ENCODE data around the gene ZNF382.
"Not testable (repeated sequence)": the region's sequence is repeated elsewhere in the genome, so short reads cannot be mapped to it uniquely, and the experiment has no call there.

ZNF382 gene

DNA sequence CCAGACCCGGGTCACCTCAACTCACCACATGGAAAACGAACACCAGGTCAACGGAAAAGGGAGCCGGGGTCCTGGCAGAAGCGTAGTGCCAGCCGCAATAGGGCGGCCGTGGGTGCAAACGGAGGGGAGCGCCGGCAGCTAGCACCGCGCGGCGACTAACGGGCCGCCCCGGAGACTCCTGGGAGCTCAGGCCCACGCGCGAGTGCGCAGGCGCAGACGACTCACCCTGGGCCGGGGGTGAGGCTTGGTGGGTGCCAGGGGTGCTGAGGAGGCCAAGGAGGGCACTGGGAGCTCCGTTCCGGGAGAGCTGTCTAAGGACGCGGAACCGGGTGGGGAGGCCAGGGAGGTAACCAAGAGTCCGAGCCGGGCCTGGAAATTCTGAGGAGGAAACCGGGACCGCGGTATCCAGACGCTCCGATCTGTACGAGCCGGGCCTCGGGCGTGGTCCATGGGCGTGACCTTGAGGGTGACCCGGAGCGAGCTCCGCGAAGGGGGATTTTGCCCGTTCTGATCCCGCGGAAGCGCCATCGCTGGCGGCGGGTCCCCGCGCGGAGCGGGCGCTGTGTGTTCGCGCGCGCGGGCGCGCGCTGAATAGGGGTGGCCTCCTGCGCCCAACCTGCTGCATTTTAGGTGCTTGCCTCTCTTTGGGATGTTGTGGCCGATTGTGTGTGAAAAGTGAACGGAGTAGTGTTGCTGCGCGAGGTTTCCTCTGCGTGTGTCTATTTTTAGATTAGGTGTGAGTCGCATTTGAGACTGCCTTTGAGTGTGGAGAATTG, at the start of gene ZNF382:
TSS of gene ZNF382 (plus strand) at position 213 of the 776 bp plus-strand sequence. CDS start 4,602 bp downstream, outside the sequence.
- DNase-seq: peak; percentile 78

DNA sequence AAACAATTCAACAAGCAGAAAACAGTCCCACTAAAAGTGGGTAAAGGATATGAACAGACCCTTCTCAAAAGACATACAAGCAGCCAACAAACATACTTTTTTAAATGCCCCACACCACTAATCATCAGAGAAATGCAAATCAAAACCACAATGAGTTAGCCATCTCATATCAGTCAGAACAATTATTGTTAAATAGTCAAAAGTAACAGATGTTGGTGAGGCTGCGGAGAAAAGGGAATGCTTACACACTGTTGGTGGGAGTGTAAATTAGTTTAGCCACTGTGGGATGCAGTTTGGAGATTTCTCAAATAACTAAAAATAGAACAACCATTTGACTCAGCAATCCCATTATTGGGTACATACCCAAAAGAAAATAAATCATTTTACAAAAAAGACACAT, 40.7 kb upstream of the ZNF382 start:
- DNase-seq: no peak

DNA sequence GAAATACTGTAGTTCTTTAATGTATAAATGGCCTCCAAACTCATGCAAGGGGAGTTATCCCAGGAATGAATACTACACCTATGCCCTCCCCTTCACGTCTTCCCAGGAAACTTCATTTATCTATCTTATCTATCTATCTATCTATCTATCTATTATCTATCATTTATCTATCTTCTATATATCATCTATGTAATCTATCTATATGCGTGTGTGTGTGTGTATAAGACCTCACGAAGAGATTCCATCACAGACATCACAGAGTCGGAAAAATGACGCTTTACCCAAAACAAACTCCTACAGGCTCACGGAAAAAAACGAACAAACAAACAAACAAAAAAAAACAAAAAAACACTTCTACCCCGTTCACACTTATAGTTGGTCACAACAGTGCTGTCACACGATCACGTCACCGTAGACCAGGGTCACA, 32.5 kb upstream of the ZNF382 start:
- DNase-seq: no peak

DNA sequence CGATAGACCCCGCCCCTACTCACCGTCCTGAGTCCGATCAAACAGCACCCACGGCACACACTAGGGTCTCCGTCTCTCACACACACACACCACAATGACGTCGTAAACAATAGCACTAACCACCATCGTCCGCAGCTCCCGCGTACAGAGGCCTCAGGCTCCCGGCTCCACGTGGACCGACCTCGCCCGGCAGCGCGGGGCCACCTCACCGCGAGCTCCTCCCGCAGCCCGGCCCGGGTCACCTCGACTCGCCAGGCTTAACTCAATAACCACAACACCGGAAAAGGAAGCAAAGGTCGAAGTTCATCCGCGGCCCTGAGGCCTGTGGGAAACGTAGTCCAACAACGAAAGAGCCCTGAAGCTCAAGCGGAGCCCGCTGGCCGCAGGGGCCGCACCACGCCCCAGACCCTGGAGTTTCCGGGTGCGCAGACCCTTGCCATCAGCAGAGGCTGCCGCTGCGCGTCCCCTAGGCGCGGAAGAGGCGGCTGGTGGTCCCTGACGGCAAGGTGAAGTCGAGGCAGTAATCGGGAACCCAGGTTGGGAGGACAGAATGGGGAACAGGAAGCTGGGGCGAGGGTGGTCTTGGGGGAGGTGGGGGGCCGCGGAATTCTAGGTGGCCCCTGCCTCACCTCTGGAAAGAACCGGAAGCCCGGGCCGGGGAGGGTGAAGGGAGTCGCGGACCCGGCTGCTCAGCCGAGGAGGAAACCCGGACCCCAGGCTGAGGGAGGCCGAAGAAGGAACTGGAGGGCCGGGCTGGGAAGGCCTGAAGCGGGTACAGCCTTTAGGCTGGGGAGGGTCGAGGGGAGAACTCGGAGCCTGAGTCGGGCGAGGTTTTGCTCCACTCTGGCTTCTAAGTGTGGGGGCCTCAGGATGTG, 31.9 kb upstream of the ZNF382 start, which contains the start of gene ZNF529:
TSS of gene ZNF529 (minus strand) at position 273 of the 875 bp plus-strand sequence. CDS start 946 bp downstream, outside the sequence.
- peak; percentile 74 for DNase-seq

DNA sequence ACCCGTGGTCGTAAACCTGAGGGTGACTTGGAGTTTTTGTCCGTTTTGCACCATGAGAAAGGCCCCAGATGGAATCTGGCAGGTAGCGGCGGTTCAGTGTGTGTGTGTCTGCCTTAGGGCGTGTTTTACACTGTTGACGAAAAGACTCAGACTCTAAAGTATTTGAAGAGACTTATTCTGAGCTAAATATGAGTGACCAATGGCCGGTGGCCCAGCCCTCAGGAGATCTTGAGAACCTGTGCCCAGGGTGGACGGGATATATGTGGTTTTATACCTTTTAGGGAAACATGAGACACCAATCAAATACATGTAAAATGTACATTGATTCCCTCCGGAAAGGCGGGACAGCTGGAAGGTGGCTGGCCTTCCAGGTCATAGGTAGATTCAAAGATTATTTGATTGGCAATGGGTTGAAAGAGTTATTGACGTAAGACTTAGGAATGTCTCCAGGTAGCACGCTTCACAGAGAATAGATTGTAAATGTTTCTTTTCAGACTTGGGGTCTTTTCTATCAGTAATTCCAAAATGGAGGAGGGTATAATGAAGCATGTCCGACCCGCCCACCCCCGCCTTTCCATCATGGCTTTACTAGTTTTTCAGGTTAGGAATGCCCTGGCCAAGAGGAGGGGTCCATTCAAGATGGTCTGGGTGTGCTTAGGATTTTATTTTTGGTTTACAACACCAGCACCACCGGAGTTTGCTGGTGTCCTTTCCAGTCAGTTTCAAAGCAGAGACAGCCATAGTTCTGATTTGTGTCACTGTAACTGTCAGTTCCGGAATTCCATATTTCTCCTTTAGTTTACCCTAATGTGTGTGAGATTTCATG, 31.0 kb upstream of the ZNF382 start:
- DNase-seq: no peak

DNA sequence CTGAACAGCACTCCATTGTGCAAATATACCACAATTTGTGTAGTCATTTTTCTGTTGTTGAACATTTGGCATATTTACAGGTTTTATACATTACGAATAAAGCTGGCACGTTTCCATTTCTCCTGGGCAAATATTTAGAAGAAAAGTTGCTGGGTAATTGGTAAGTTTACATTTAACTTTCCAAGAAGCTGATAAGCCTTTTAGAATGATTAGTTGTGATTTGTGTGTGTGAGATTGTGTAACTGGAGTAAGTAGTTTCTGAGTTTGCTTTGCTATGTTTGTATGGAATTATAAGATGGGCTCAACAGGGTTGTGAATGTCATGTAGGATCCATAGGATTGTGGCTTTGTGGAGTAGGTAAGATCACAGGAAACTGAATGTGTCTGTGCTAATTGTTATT, 30.4 kb upstream of the ZNF382 start:
- no peak for DNase-seq

DNA sequence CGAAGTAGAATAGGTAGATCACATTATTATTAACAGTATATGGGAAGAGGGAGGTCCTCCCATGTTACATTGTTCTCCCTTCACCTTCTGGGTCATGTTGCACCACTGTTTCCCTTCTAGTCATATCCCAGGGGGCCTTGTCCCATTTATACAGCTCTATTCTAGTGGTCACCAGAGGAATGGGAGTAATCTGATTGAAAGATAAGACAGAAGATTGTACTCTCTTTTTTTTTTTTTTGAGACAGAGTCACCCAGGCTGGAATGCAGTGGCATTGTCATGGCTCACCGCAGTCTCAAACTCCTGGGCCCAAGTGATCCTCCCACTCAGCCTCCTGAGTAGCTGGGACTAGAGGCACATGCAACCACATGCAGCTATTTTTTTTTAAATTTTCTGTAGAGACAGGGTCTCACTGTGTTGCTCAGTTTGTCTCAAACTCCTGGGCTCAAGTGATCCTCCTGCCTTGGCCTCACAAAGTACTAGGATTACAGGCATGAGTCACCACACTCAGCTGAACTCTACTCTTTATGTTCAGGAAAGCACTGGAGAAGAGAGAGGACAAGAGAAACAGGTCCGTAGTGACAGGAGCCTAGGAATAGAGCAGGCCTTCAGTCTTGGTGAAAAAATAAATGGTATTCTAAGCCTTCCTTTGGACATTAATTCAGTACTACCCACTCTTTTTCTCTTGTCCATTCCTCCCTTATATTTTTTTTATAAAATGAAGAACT, 27.7 kb upstream of the ZNF382 start:
- DNase-seq: no peak

DNA sequence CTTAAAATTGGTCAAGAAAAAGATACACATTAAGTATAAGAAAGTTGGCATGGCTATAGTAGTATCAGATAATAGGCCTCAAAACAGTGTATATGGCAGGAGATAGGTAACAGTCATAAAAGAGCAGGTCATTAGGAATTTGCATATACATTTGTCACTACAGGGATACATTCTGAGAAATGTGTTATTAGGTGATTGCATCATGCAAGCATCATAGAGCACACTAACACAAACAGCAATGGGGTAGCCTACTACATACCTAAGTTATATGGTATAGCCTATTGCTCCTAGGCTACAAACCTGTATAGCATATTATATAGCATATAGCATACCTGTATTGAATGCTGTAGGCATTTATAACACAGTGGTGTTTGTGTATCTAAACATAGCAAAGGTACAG, 25.9 kb upstream of the ZNF382 start:
- DNase-seq: no peak

DNA sequence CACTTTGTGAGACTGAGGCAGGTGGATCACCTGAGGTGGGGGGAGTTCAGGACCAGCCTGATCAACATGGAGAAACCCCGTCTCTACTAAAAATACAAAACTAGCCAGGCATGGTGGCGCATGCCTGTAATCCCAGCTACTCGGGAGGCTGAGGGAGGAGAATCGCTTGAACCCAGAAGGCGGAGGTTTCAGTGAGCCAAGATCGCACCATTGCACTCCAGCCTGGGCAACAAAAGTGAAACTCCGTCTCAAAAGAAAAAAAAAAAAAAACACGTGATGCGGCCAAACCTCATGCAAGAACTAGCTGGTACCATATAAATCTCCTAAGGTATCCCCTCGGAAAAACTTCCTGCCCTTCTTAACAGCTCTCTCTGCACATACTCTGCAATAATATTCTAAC, 2.4 kb upstream of the ZNF382 start:
- not testable (repeated sequence) for DNase-seq

DNA sequence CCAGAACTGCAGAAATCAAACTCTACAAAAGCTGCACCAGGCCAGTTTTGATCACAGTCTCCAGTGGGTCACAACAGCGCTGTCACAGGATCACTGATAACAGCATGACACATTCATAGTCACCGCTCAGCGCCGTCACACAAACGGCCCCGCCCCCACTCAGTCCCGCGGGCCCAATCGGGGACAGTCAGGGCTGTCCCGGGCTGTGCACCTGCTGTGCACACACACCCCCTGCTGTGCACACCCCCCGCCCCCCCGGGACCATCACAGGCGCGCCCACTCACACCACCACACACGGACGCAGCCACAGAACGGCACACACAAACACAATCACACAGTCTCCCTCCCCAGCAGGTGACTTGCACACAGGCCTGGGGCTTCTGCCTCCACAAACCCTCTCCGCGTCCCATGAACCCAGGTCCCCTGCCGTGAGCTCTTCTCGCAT, 435 bp upstream of the ZNF382 start:
- DNase-seq: peak; percentile 81

DNA sequence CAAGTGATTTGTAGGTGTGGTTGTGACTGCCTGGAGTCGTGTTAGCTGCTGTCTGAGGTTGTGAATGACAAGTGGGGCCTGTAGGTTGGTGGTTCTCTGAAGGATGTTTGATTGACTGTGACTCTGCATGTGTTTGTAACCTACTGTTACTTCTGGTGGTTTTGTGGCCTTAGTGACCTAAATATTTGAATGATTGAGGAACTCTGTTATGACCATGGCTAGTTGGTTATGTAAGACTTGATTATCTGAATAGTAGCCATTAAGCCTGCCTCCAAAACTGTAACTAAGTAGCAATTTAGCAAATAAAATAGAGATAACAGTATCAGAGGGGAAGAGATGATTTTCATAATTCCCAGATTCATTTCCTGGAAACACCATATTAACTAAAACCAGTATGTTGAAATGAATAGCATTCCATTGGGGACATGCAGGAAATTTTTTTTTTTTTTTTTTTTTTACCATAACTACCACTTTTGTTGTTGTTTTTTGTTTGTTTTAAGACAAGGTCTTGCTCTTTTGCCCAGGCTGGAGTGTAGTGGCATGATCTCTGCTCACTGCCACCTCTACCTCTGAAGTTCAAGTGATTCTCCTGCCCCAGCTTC, 865 bp downstream of the ZNF382 start:
- DNase-seq: no peak

DNA sequence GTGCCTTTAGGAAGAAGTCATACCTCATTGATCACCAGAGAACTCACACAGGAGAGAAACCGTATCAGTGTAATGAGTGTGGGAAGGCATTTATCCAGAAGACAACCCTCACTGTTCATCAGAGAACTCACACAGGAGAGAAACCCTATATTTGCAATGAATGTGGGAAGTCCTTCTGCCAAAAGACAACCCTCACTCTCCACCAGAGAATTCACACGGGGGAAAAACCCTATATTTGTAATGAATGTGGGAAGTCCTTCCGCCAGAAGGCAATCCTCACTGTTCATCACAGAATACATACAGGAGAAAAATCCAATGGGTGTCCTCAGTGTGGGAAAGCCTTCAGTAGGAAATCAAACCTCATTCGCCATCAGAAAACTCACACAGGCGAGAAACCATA, 21.9 kb downstream of the ZNF382 start:
- DNase-seq: no peak

DNA sequence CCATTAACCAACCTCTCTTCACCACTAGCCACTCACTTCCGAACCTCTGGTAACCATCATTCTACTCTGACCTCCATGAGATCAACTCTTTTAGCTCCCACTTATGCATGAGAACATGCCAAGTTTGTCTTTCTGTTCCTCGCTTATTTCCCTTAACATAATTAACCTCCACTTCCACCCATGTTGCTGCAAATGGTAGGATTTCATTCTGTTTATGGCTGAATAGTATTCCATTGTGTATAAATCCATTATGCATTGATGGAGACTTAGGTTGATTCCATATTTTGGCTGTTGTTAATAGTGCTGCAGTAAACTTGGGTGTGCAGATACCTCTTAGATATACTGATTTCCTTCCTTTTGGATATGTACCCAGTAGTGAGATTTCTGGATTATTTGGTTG, 30.2 kb downstream of the ZNF382 start:
- no peak for DNase-seq

DNA sequence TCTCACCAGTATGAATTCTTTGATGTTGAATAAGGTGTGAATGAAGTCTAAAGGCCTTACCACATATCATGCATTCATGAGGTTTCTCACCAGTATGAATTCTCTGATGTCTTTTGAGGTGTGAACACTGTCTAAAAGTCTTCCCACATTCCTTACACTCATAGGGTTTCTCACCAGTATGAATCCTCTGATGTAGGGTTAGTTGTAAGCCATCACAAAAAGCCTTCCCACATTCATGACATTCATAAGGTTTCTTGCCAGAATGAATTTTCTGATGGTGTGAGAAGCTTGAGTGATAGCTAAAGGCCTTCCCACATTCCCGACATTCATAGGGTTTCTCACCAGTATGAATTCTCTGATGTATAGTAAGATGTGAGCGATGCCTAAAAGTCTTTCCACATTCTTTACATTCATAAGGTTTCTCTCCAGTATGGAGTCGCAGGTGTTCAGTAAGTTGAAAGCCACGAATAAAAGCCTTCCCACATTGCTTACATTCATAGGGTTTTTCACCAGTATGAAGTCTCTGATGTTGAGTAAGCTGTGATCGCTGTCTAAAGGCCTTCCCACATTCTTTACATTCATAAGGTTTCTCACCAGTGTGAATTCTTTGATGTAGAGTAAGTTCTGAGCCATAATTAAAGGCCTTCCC, 33.9 kb downstream of the ZNF382 start:
- no peak for DNase-seq

DNA sequence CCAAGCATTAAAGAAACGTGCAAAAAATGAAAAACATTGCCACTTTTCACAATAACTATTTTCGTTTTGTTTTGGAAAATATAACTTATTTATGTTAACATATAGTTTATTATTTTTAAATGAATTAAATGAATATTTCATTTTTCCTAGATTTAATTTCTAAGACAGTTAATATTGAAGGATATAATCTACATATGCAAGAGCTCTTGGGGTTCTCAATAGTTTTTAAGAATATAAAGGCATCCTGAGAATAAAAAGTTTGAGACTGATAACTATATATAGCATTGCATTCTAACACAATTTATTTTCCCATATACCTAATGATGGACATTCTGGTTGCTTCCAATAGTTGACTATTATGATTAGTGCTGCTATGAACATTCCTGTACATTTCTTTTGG, 41.6 kb downstream of the ZNF382 start:
- no peak for DNase-seq

DNA sequence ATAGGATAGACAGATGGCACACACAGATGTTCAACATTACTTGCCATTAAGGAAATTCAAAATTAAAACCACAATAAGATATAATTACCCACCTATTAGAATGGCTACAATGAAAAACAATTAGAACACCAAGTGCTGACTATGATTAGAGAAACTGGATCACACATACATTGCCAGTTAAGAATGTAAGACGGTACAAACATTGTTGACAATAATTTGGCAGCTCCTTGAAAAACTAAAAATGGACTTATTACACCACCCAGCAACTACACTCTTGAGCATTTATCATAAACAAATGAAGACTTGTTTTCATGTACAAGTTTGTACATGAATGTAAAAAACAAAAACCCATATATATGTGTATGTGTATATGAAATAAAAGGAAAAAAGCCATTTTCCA, 47.8 kb downstream of the ZNF382 start:
- no peak for DNase-seq

DNA sequence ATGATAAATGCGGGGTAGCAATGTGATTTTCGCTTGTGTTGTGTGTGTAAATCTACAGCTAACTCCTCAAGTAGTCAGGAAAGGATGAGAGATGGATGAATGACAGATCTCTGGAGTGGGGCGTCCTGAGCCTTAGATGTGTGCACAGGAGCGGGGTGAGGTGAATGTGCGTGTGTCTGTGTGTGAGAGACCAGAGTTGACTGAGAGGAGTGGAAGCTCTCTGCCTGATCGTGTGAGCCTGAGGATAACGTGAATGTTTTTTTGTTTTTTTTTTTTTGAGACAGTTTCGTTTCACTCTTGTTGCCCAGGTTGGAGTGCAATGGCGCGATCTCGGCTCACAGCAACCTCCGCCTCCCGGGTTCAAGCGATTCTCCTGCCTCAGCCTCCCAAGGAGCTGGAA, 60.7 kb downstream of the ZNF382 start:
- no peak for DNase-seq

DNA sequence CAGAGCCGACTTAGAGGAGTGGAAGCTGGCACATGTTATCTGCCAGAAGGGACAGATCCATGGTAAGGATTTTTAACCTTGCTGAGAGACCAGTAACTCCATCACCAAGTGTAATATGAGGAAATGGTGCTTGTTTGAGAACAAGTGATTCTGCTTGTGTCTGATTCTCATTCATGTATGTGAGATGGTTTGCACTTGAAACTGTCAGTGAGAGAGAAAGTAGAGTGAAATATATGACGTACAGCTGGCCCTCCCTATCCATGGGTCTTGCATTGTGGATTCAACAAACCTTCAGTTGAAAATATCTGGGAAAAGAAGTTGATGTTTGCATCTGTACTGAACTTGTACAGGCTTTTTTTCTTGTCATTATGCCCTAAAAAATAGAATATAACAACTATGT, 63.5 kb downstream of the ZNF382 start:
- DNase-seq: no peak

DNA sequence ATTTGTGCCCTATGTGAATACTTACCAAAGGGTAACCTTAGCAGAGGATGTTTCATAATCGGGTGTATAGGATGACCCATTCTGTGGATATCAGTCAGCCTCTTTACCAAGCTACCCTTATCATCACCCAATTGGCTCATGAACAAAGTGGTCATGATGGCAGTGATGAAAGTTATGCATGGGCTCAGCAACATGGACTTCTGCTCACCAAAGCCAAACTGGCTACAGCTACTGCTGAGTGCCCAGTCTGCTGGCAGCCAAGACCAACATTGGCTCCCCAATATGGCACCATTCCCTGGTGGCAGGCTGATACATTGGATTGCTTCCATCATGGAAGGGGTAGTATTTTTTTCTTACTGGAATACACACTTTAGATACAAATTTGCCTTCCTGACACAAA, 67.3 kb downstream of the ZNF382 start:
- DNase-seq: no peak

DNA sequence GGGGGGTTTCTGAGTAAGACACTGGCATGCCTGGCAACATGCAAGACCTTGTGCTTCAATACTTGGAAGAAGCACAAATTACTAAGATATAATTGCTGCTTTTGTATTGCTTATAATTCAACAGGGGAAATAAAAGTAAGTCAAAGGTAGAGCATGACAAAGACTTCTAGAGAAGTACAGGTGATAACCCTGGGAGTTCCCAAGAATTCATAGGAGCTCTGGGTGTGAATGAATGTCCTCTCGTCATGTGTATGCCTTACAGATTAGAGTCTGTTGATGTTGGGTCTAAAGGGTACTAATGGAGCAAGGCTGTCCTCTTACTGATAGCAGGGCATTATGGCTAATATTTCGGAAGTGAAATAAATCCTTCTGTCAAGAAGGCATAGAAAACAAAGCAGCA, 69.1 kb downstream of the ZNF382 start:
- DNase-seq: no peak

DNA sequence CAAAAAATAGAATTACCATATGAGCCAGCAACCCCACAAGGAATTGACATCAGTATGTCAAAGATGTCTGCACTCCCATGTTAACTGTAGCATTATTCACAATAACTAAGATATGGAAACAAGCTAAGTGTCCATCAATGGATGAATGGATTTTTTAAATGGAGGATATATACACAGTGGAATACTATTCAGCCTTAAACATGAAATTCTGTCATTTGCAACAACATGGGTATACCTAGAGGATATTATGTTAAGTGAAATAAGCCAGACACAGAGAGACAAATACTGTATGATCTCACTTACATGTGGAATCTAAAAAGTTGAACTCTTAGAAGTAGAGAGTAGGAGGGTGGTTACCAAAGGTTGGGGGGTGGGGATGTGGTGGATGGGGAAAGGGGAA, 74.3 kb downstream of the ZNF382 start:
- no peak for DNase-seq

Data from activated effector memory CD4-positive, alpha-beta T cell treated with Interleukin-2 at 50 U/mL for 16 hours (primary cell).